Fibroblast of skin of right quadriceps (primary cell): ENCODE data around the gene MTA1.

ENCODE experiments used
- DNase-seq: peaks from one replicate; pipeline ENCODE4 v3.0.0-alpha.2; 2013

The MTA1 gene

GRCh38 chr14:105411017-105411941 lies 8.3 kb upstream of the MTA1 start:
- peak; percentile 27 for DNase-seq

GRCh38 chr14:105411985-105412770 lies 7.4 kb upstream of the MTA1 start:
- DNase-seq, result no peak

- no peak for DNase-seq
Observed at GRCh38 chr14:105412771-105413543, 6.7 kb upstream of the MTA1 start.

- DNase-seq, result no peak
Observed at GRCh38 chr14:105413544-105413886, 6.1 kb upstream of the MTA1 start.

GRCh38 chr14:105414456-105415371 lies 4.9 kb upstream of the MTA1 start:
- DNase-seq, result peak; percentile 65

GRCh38 chr14:105415481-105416428 lies 3.9 kb upstream of the MTA1 start:
- DNase-seq, result no peak

GRCh38 chr14:105416671-105417070 lies 3.0 kb upstream of the MTA1 start:
- DNase-seq, result no peak

GRCh38 chr14:105417690-105418121 lies 1.9 kb upstream of the MTA1 start:
- no peak for DNase-seq

GRCh38 chr14:105418269-105419194 lies 1.1 kb upstream of the MTA1 start:
- DNase-seq, result no peak

GRCh38 chr14:105420101-105420973 lies 710 bp downstream of the MTA1 start:
- DNase-seq, result no peak

- no peak for DNase-seq
Observed at GRCh38 chr14:105420974-105421674, 1.5 kb downstream of the MTA1 start.

GRCh38 chr14:105421723-105422615 lies 2.3 kb downstream of the MTA1 start:
- DNase-seq, result no peak

- DNase-seq, result no peak
Observed at GRCh38 chr14:105422695-105423487, 3.3 kb downstream of the MTA1 start.

GRCh38 chr14:105423488-105424195 lies 4.0 kb downstream of the MTA1 start:
- no peak for DNase-seq

GRCh38 chr14:105424861-105425260 lies 5.2 kb downstream of the MTA1 start:
- no peak for DNase-seq
